HG03280 (cell line): ENCODE measurements around the gene GBF1.

Experiments
- ATAC-seq: cut with Tn5 transposase; IDR thresholded peaks from one replicate; pipeline ENCODE4 v1.9.1; 2021; ENCODE audit warnings: mild to moderate bottlenecking, moderate library complexity; ENCODE audit not compliant: unreplicated experiment

GBF1 gene

GRCh38 chr10:102406815-102407214 is 161.5 kb downstream of the GBF1 start:
- ATAC-seq = no peak

- ATAC-seq = no peak
Observed at GRCh38 chr10:102407425-102408130, 162.2 kb downstream of the GBF1 start.

- ATAC-seq = no peak
Observed at GRCh38 chr10:102408131-102408727, 162.9 kb downstream of the GBF1 start.

GRCh38 chr10:102408728-102409603 is 163.6 kb downstream of the GBF1 start:
- no peak for ATAC-seq

GRCh38 chr10:102409604-102410428 is 164.5 kb downstream of the GBF1 start:
- no peak for ATAC-seq

GRCh38 chr10:102410429-102411073 is 165.2 kb downstream of the GBF1 start:
- ATAC-seq = no peak

- ATAC-seq = no peak
Observed at GRCh38 chr10:102411341-102412255, 166.3 kb downstream of the GBF1 start.

GRCh38 chr10:102412293-102412692 is 167.0 kb downstream of the GBF1 start:
- no peak for ATAC-seq

GRCh38 chr10:102413053-102413705 is 167.8 kb downstream of the GBF1 start:
- no peak for ATAC-seq

- no peak for ATAC-seq
Observed at GRCh38 chr10:102413806-102414561, 168.7 kb downstream of the GBF1 start.

- ATAC-seq = no peak
Observed at GRCh38 chr10:102414749-102415148, 169.4 kb downstream of the GBF1 start.

- no peak for ATAC-seq
Observed at GRCh38 chr10:102416283-102416682, 171.0 kb downstream of the GBF1 start.

- ATAC-seq = no peak
Observed at GRCh38 chr10:102416695-102417094, 171.4 kb downstream of the GBF1 start.

- ATAC-seq = no peak
Observed at GRCh38 chr10:102418622-102419268, 173.4 kb downstream of the GBF1 start, which contains the start of gene PSD. Gene PSD (minus strand): TSS chr10:102418785. CDS start chr10:102417038, 1,747 bp downstream.

- no peak for ATAC-seq
Observed at GRCh38 chr10:102419269-102420180, 174.2 kb downstream of the GBF1 start.

GRCh38 chr10:102420181-102420713 is 174.9 kb downstream of the GBF1 start:
- ATAC-seq = no peak
